GM20000 (cell line): ENCODE results near the gene ABHD1.

Experiments
- DNase-seq: peaks from one replicate; pipeline ENCODE4 v3.0.0; 2012; ENCODE audit warnings: low spot score
- CTCF ChIP-seq: IDR thresholded peaks from 2 replicates; pipeline ENCODE4 v1.5.1; 2012; ENCODE audit warnings: mild to moderate bottlenecking, control low read depth; ENCODE audit errors: extremely low read depth, missing control alignments

ABHD1 gene

GRCh38 chr2:27095427-27095744, 28.2 kb upstream of the ABHD1 start:
- no peak for DNase-seq
- no peak for TF ChIP-seq CTCF

- peak; percentile 85 for DNase-seq
- no peak for TF ChIP-seq CTCF
Observed at GRCh38 chr2:27095745-27096651, 27.6 kb upstream of the ABHD1 start.

- no peak for TF ChIP-seq CTCF
- no peak for DNase-seq
Observed at GRCh38 chr2:27096748-27097297, 26.8 kb upstream of the ABHD1 start.

- no peak for DNase-seq
- TF ChIP-seq CTCF: no peak
Observed at GRCh38 chr2:27097341-27097740, 26.3 kb upstream of the ABHD1 start.

- DNase-seq: no peak
- no peak for TF ChIP-seq CTCF
Observed at GRCh38 chr2:27099334-27099955, 24.2 kb upstream of the ABHD1 start.

GRCh38 chr2:27100036-27100435, 23.6 kb upstream of the ABHD1 start:
- no peak for TF ChIP-seq CTCF

GRCh38 chr2:27102329-27102728, 21.3 kb upstream of the ABHD1 start:
- DNase-seq: no peak
- TF ChIP-seq CTCF: no peak

More at GRCh38 chr2:27100036-27100435, 23.6 kb upstream of the ABHD1 start:
- DNase-seq: no peak
